AG09309 (cell line): ENCODE results near the gene NUDT14.

ENCODE experiments used
- DNase-seq: peaks from one replicate; pipeline ENCODE4 v3.0.0-alpha.2; 2010; ENCODE audit warnings: low read depth
- H3K4me3 ChIP-seq: 2 replicates; pipeline ENCODE4 v1.5.1; 2011; ENCODE audit warnings: mild to moderate bottlenecking, low read depth, low read length, moderate library complexity; ENCODE audit not compliant: control insufficient read depth
- TF ChIP-seq, protein P1 (sequence below): IDR thresholded peaks from 2 replicates; pipeline ENCODE4 v1.5.1; 2011; ENCODE audit warnings: mild to moderate bottlenecking, low read depth, low read length, inconsistent platforms; ENCODE audit not compliant: insufficient read depth, control insufficient read depth; ENCODE audit errors: missing control alignments

NUDT14 gene

DNA sequence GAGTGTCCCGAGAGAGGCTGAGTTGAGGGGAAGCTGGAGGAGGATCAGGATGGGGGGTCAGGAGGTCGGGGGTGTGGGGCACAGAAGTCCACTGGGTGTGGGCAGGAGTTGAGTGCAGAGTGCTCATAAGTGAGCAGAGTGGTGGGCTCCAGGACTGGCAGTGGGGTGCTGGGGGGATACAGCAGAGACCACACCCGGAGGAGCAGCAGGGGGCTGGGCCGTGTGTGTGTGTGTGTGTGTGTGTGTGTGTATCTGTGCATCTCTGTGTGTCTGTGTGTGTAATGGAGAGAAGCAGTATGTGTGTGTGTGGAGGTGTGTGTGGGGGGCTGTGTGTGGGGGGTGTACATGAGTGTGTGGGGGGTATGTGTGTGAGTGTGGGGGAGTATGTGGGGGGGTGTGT is 4.9 kb upstream of the NUDT14 start:
- TF ChIP-seq, protein P1, sequence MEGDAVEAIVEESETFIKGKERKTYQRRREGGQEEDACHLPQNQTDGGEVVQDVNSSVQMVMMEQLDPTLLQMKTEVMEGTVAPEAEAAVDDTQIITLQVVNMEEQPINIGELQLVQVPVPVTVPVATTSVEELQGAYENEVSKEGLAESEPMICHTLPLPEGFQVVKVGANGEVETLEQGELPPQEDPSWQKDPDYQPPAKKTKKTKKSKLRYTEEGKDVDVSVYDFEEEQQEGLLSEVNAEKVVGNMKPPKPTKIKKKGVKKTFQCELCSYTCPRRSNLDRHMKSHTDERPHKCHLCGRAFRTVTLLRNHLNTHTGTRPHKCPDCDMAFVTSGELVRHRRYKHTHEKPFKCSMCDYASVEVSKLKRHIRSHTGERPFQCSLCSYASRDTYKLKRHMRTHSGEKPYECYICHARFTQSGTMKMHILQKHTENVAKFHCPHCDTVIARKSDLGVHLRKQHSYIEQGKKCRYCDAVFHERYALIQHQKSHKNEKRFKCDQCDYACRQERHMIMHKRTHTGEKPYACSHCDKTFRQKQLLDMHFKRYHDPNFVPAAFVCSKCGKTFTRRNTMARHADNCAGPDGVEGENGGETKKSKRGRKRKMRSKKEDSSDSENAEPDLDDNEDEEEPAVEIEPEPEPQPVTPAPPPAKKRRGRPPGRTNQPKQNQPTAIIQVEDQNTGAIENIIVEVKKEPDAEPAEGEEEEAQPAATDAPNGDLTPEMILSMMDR: no peak
- no peak for DNase-seq
- no peak overlapping the region for H3K4me3 ChIP-seq

DNA sequence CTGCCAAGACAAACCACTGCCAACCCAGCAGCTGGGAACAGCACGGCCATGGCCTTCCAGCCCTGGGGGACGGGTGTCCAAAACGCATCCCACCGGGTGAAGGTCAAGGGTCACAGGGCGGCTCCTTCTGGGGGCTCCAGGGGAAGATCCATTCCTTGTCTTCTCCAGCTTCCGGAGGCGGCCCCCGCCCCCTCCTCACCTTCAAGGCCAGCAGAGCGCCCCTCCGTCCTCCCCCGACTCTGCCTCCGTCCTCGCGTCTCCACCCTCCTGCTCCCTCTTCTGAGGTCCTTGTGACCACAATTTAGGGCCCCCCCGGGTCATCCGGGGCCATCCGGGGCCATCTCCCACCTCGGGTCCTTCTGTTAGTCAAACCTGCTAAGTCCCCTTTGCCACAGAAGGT is 3.9 kb upstream of the NUDT14 start:
- no peak for DNase-seq
- TF ChIP-seq, protein P1: no peak
- no peak overlapping the region for H3K4me3 ChIP-seq

DNA sequence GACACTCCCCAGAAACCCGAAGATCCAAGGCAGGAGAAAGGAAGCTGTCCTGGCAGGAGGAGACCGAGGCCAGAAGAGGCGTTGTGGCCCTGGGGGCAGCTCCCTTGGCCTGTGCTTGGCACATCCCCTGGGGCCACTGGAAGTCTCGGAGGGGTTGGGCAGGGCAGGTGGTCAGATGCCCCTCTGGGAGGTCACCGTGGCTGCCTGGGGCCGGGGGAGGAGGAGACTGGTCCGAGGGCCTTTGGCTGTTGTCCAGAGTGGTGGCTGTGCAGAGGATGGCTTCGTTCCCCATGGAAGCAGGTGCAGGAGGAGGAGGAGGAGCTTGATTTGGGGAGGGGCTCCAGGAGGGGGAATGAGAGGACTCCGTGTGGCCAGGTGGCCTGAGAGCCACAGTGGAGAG is 3.3 kb upstream of the NUDT14 start:
- TF ChIP-seq, protein P1: no peak
- no peak for DNase-seq
- H3K4me3 ChIP-seq: no peak overlapping the region

DNA sequence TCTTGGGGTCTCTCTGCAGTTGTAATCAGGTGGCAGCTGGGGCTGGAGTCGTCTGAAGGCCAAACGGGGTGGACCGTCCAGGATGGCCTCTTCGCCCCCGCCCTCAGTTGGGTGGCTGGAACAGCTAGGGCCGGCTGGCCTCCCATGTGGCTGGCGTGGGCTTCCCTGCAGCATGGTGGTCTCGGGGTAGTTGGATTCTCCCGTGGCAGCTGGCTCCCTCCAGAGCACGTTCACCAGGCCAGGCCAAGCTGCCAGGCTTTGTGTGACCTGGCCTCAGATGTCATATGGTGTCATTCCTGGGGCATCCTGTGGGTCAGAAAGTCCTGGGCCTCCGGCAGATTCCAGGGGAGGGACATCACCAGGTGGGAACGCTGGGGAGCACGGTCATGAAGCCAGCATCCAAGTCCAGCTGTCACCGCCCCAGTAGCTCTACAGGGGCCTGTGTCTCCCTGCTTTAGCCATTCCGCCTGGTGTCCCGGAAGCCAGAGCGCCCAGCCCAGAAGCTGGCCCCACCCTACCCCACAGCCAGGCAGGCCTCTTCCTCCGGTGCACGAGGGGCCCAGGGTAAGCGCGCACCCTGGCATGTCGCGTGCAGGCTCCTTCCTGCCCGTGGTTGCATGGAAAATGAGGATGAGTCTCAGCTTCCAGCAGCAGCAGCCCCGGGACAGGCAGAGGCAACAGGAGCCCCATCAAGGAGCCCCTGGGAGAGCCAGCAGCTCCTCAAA is 1.3 kb upstream of the NUDT14 start:
- H3K4me3 ChIP-seq: no peak overlapping the region
- DNase-seq: no peak
- TF ChIP-seq, protein P1: no peak

DNA sequence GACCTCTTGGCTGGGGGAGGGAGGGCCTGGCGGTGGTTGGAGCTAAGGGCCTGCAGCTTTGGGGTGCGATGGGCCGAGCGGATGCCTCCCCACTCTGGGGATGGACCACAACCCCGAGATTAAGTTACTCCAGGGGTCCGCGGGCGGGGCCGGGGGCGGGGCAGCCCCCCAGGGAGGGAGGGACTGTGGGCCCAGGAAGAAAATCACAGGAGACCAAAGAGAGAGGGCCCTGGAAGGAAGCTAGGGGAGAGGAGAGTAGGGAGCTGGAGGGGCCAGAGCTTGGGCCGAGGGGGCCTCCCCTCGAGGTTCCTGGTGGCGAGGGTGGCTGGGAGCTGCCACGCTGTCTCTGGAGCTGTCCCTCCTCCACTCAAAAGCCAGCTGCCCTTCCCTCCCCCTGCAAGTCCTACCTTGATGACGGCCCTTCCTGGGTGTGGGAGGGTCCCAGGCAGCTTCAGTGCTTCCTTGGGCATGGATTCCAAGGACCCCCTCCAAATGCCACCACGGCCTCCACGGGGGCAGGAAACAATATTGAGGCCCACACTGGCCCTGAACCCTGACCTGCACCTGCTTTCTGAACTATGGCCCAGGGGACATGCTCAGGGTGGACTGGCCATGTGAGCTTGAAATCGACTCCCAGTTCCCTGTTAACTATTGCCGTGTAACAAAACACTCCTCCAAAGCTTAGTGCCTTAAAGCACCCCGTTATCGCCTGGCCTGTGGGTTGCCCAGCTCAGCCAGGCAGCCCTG is 610 bp upstream of the NUDT14 start:
- TF ChIP-seq, protein P1: no peak
- DNase-seq: no peak
- no peak overlapping the region for H3K4me3 ChIP-seq

DNA sequence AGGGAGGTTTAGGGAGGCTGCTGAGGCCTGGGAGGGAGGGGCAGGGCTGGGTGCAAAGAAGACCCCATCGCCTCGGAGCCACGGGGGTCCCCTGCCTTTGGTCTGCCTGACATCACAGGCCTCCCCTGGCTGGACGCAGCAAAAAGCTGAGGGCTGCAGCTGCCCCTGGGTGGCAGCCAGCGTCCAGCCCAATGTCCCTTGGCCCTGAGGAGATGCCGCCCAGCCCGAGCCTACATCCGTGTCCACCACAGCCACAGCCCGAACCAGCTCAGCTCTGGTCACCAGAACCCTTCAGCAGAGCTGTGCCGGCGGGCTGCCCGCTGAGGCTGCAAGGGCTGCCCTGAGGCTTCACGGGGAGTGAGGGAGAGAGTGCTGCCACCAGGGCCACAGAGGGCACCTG is 1.9 kb downstream of the NUDT14 start:
- TF ChIP-seq, protein P1: no peak
- H3K4me3 ChIP-seq: no peak overlapping the region
- DNase-seq: no peak
